T-helper 1 cell (primary cell): Measurements from ENCODE around the gene CNIH2.
"Not testable (repeated sequence)": the region's sequence is repeated elsewhere in the genome, so short reads cannot be mapped to it uniquely, and the experiment has no call there.

Source experiments
- DNase-seq, 5 donors: peaks; one replicate each; pipeline ENCODE4 v3.0.0-alpha.2; 2012 to 2020

CNIH2 gene

DNA sequence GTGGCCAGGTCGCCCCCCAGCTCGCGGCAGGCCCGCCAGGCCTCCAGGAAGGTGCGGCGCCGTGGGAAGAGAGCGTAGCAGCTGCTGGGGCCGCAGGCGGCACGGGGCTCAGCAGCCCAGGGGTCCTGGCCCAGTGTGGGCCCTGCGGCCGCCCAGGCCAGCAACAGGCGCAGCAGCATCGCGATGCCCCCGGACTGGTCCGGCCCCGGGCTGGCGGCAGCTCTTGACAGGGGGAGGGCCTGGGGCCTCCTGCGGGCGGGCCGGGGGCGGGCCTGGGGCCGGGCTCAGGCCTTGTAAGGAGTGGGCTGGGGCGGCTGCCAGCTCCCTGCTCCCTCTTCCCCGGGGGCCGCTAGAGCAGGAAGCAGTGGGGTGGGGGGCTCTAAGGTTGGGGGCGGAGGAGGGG lies 38.9 kb downstream of the CNIH2 start, which contains the start of gene CD248:
CD248 (minus strand) TSS at position 196 of the 403 bp plus-strand sequence; CDS start at position 179, 17 bp downstream.
- no peak for DNase-seq

DNA sequence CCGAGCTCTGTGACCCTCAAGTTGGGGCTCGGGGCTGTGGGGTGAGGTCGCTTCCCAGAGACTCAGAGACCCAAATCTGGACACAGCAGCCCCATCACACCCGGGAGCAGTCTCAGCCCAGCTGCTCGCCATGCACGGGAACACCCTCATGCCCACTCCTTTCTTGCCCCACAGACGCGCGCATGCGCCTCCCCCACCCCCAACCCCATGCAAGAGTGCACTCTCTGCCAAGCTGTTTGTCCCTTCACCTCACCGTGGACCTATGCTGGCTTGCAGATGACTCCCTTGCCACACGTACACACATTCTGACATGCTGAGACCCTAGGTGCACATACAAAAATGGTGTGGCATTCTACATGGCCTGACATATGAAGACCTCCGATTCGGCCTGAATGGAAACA lies 39.3 kb downstream of the CNIH2 start:
- no peak for DNase-seq

DNA sequence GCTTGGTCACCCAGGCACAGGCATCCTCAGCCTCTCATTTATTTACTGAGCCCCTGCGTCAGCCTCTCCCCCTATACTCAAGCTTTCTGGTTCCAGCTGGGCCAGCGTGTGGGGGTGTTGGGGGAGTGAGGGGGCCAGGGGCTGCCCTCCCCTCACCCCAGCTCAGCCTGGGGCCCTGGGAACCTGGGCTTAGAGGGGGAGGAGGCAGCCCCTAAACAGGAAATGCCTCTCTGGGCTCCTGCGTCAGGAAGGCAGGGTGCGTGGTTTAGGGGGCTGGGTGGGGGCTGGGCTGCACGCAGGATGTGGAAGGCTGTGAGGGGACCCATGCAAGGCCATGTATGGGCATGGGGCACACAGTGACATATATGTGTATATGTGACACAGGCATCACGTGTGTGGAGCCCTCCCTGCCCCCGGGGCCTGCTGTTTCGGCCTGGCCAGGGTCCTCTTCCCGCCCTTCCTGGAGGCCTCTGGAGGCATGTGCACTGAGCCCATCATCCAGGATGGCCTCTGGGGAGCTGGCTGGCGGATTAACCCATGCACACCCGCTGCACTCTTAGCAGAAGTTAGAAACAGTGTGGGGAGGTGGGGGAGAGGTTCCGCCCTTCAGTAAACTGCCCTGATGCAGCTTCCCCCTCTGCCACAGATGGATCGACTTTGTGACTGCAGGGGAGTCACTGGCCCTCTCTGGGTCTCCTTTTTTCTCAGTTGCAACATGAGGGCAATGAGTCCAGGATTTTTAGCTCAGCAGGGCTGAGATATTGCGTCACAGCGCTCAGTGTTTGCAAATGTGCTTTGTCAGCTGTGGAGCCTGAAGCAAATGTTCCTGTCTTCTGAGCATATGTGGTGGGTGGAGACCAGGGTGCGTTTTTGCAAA lies 40.0 kb downstream of the CNIH2 start:
- DNase-seq: peak in 2 of 5 donors; percentile 35 to 54

DNA sequence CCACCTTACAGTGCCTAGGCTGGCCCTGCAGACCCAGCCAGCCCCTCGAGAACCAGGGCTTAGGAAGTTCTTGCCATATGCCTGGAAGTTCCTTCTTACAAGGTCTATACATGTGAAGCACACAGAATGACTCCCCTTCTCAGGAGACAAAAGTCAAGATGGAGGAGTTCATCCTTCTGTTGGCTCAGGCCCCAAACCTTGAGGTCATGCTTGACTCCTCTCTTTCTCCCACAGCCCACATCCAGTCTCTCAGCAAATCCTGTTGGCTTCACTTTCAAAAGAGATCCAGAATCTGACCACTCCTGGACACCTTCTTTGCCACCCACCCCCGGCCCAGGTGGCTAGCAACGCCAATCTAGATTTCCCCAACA lies 40.6 kb downstream of the CNIH2 start:
- no peak for DNase-seq

DNA sequence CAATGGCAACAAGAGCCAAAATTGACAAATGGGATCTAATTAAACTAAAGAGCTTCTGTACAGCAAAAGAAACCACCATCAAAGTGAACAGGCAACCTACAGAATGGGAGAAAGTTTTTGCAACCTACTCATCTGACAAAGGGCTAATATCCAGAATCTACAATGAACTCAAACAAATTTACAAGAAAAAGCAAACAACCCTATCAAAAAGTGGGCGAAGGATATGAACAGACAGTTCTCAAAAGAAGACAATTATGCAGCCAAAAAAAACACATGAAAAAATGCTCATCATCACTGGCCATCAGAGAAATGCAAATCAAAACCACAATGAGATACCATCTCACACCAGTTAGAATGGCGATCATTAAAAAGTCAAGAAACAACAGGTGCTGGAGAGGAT lies 42.3 kb downstream of the CNIH2 start:
- DNase-seq: not testable (repeated sequence)

DNA sequence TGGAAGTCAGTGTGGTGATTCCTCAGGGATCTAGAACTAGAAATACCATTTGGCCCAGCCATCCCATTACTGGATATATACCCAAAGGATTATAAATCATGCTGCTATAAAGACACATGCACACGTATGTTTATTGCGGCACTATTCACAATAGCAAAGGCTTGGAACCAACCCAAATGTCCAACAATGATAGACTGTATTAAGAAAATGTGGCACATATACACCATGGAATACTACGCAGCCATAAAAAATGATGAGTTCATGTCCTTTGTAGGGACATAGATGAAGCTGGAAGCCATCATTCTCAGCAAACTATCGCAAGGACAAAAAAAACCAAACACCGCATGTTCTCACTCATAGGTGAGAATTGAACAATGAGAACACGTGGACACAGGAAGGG lies 42.8 kb downstream of the CNIH2 start:
- not testable (repeated sequence) for DNase-seq

- no peak for DNase-seq
These were observed 43.6 kb downstream of the CNIH2 start for GRCh38 chr11:66321606-66322005.

- DNase-seq: no peak
These were observed 44.9 kb downstream of the CNIH2 start for GRCh38 chr11:66322732-66323427.

- DNase-seq: no peak
These were observed 45.7 kb downstream of the CNIH2 start for GRCh38 chr11:66323684-66324083.

DNA sequence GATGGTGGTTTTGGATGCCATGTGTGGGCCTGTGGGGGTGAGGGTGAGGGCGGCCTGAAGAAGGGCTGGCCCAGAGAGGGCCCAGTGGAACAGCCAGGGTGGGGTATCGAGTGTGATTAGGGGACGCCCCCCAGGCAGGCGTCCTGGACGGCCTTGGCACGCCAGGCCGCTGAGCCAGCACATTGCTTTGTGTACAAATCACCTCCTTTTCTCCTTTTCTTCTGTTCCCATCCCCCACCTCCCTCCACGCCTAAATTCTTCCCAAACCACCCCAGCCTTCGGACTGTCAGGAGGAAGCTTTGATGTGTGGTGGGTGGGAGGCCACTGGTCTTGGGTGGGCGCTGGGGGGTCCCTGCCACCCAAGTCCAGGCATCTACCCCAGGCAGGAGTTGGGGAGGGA lies 46.7 kb downstream of the CNIH2 start:
- no peak for DNase-seq

GRCh38 chr11:66325263-66325671 lies 47.3 kb downstream of the CNIH2 start:
- DNase-seq: no peak

DNA sequence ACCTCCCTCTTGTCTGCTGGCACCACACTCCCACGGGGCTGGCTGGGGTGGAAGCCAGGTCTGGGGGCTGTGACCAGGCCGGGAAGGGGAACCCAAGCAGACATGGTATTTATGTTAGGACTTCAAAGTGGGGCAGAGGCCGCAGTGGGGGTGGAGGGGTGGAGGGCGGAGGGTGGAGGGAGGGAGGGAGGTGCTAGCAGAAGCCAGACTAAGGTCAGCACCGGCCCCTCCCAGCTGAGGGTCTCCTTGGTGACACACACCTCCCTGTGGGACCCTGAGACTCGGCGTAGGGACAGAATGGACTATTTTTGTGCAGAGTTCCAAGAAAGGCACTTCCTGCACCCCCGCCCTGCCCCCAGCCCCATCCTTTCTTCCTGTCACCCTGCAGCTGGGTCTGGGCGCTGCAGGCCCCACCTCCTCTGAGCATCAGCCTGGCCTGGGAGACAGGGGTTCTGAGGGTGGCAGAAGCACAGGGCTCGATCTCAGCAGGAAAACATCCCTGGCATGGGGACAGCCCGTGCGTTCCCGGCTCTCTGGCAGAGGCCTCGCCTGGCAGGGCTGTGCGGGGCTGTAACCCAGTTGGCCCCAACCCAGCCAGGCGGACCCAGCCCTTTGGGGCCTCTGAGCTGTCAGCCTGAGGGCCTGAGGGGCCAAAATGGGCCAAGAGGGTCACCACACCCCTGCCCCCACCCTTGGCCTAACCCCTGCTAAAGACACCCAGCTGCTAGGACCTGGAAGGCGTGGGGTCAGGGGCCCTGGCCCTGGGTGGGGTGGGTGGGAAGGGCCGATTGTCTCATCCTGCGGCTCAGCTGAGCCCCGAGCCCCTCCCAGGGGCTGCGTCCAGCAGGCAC lies 48.5 kb downstream of the CNIH2 start:
- peak in 1 of 5 donors; percentile 63 for DNase-seq

- no peak for DNase-seq
These were observed 49.4 kb downstream of the CNIH2 start for GRCh38 chr11:66327171-66328030.

- DNase-seq: peak in 1 of 5 donors; percentile 40
These were observed 50.0 kb downstream of the CNIH2 start for GRCh38 chr11:66328031-66328301.

GRCh38 chr11:66328302-66329144 lies 50.5 kb downstream of the CNIH2 start:
- peak; percentile 51 to 79 (median 71) for DNase-seq

DNA sequence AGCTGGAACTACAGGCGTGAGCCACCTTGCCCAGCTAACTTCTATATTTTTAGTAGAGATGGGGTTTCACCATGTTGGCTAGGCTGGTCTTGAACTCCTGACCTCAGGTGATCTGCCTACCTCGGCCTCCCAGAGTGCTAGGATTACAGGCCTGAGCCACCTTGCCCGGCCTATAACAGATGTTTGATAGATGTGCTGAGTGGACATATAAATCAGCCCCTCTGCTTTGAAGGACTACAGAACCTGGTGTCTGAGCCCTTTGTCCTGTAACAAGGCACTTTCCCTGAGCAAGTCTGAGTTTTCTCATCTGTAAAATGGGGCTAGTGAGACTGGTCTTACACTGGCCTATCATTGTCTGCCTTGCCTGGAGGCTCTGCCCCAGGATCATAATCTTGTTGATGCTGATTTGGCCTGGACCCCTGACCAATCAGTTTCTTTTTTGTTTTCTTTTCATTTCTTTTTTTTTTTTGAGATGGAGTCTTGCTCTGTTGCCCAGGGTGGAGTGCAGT lies 51.2 kb downstream of the CNIH2 start:
- no peak for DNase-seq

GRCh38 chr11:66330931-66331330 lies 53.0 kb downstream of the CNIH2 start:
- DNase-seq: no peak

DNA sequence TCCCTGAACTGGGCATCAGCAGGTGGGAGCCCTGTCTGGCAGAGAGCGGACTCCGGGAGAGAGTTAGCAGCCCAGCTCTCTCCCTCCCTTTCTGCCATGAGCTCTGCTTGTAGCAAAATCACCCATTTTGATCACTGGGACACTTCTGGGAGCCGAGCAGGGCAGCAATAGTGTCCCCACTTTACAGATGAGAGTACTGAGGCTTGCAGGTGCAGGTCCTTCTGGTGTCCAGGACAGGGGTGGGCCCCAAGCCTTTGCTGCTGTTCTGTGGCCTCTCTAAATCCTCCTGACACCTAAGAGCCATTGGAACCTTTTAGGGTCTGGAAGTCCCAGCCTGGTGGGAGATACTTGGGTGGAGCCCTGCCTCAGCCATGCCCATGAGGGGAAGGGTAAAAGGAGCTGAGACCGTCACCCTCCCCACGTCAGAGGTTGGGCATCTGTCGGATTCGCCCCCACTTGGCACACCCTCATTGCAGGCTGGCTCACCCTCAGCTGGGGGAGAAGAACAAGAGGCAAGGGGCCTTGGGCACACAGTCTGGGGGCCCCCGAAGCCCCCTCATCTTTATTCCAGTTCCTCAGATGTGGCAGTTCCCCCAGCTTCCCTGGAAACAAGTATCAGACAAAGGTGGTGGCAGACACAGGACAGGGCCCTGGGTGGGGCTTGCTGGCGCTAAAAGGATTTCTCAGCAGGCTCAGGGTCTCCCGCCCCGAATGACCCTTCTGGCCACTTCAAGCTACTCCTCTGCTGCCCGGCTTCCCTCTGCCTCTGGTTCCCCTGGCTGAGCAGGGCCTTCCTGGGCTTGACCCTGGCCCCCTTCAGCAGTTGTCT lies 53.8 kb downstream of the CNIH2 start:
- DNase-seq: no peak

GRCh38 chr11:66332371-66333219 lies 54.6 kb downstream of the CNIH2 start:
- DNase-seq: no peak
